ENCODE results near the gene SSBP3. TPM values are rescaled to one million over a fixed set of nuclear protein-coding genes. Genes with fewer than 3 reads are reported as not detected.
A peak's percentile ranks its signal among the peaks of the same experiment; 100 is the strongest.

The SSBP3 gene
- total RNA-seq, 4 donors from 2014 or later, result 19.3 to 40.5 (median 31.3) TPM

- no peak for DNase-seq (ENCODE audit: low spot score in 2 of 2)
Measured at GRCh38 chr1:54294887-54295286, 111.3 kb downstream of the SSBP3 start.

GRCh38 chr1:54292002-54292911 lies 113.9 kb downstream of the SSBP3 start:
- 63 to 73% methylated on average over 6 to 10 of the region's 10 CpGs for WGBS, 2 donors
- H3K4me3 ChIP-seq (ENCODE audit: low read depth, poor library complexity, severe bottlenecking), result no peak overlapping the region
- DNase-seq (ENCODE audit: low spot score in 2 of 2), result no peak
- intact Hi-C loops (cut with DNase I; ENCODE audit: low total_unique reads), result no loop called here
- TF ChIP-seq CTCF (IDR thresholded peaks at IDR 0.05) (no peak), POLR2A (IDR thresholded peaks at IDR 0.05) (no peak)

More at GRCh38 chr1:54294887-54295286, 111.3 kb downstream of the SSBP3 start:
- TF ChIP-seq CTCF (IDR thresholded peaks at IDR 0.05) (no peak), POLR2A (IDR thresholded peaks at IDR 0.05) (no peak)
- intact Hi-C loops (cut with DNase I; ENCODE audit: low total_unique reads), result no loop called here
- H3K4me3 ChIP-seq (ENCODE audit: low read depth, poor library complexity, severe bottlenecking), result no peak overlapping the region
- WGBS, 2 donors, result 78 to 82% methylated on average over 6 of the region's 6 CpGs

GRCh38 chr1:54291276-54292001 lies 114.8 kb downstream of the SSBP3 start:
- no peak for DNase-seq (ENCODE audit: low spot score in 2 of 2)
- no peak overlapping the region for H3K4me3 ChIP-seq (ENCODE audit: low read depth, poor library complexity, severe bottlenecking)
- intact Hi-C loops (cut with DNase I; ENCODE audit: low total_unique reads), result no loop called here
- WGBS, 2 donors, result 73 to 74% methylated on average over 20 of the region's 20 CpGs
- TF ChIP-seq POLR2A (IDR thresholded peaks at IDR 0.05) (no peak), CTCF (IDR thresholded peaks at IDR 0.05) (no peak)

- TF ChIP-seq POLR2A (IDR thresholded peaks at IDR 0.05) (no peak), CTCF (IDR thresholded peaks at IDR 0.05) (no peak)
- intact Hi-C loops (cut with DNase I; ENCODE audit: low total_unique reads), result no loop called here
- H3K4me3 ChIP-seq (ENCODE audit: low read depth, poor library complexity, severe bottlenecking), result no peak overlapping the region
- 30% methylated on average over 12 of the region's 12 CpGs for WGBS, 2 donors
- no peak for DNase-seq (ENCODE audit: low spot score in 2 of 2)
Measured at GRCh38 chr1:54290506-54291184, 115.5 kb downstream of the SSBP3 start.

GRCh38 chr1:54289712-54290233 lies 116.4 kb downstream of the SSBP3 start:
- WGBS, 2 donors, result 53 to 69% methylated on average over 5 to 6 of the region's 6 CpGs
- intact Hi-C loops (cut with DNase I; ENCODE audit: low total_unique reads), result no loop called here

More at GRCh38 chr1:54289712-54290233, 116.4 kb downstream of the SSBP3 start:
- TF ChIP-seq CTCF (IDR thresholded peaks at IDR 0.05), result no peak
- no peak for TF ChIP-seq POLR2A (IDR thresholded peaks at IDR 0.05)
- H3K4me3 ChIP-seq (ENCODE audit: low read depth, poor library complexity, severe bottlenecking), result no peak overlapping the region
- DNase-seq (ENCODE audit: low spot score in 2 of 2), result peak in 1 of 2 donors; percentile 56
